Measurements from ENCODE around the gene RNF14.
A peak's percentile ranks its signal among the peaks of the same experiment; 100 is the strongest.

RNF14 gene

GRCh38 chr5:142012792-142013388 is 44.0 kb downstream of the RNF14 start, which contains the start of gene GNPDA1:
TSS of gene GNPDA1 (minus strand) at chr5:142013027. CDS start at chr5:142012035, 992 bp downstream.
- peak within 1 kb of the TSS; percentile 84 for H3K4me3 ChIP-seq (ENCODE audit: low read length)
- TF ChIP-seq, protein P1, sequence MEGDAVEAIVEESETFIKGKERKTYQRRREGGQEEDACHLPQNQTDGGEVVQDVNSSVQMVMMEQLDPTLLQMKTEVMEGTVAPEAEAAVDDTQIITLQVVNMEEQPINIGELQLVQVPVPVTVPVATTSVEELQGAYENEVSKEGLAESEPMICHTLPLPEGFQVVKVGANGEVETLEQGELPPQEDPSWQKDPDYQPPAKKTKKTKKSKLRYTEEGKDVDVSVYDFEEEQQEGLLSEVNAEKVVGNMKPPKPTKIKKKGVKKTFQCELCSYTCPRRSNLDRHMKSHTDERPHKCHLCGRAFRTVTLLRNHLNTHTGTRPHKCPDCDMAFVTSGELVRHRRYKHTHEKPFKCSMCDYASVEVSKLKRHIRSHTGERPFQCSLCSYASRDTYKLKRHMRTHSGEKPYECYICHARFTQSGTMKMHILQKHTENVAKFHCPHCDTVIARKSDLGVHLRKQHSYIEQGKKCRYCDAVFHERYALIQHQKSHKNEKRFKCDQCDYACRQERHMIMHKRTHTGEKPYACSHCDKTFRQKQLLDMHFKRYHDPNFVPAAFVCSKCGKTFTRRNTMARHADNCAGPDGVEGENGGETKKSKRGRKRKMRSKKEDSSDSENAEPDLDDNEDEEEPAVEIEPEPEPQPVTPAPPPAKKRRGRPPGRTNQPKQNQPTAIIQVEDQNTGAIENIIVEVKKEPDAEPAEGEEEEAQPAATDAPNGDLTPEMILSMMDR (IDR thresholded peaks at IDR 0.05; ENCODE audit: insufficient read depth, low read depth, low read length, missing control alignments), result no peak
- DNase-seq (ENCODE audit: low read depth), result peak; percentile 78

DNA sequence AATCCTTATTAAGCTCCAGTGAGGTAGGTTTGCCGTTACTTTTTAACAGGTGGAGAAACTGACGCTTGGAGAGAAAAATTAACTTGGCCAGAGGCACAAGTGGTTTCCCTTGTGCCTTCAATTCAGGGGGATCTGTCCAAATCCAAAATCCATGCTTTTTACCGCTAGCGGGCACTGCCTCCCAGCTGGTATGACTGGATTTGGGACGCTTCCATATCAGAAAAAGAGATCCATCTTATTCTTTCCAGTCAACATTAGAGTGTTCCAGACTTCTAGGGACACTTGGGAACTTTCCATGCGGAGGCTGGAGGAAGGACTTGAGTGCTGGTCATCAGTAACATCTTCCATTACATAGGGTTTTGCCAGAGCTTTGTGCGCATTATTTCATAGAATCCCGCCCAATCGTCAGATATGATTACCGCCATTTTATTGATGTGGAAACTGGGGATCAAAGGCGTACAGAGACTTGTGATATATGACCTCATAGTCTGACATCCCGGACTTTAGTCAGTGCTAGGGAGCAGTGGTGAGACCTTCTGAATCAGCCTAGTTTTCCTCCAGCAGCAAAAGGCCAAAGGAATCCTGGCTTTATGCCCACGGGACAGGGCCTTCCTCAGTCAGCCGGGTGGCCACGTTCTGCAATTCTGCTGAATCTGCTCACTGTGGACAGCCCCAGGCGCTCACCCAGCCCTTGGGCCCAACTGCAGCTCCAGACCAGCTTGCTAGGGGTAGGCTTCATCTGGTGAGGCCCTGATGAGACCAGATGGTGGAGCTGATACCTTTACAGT is 45.0 kb downstream of the RNF14 start:
- DNase-seq (ENCODE audit: low read depth), result peak; percentile 41
- TF ChIP-seq, protein P1 (IDR thresholded peaks at IDR 0.05; ENCODE audit: insufficient read depth, low read depth, low read length, missing control alignments), result no peak
- H3K4me3 ChIP-seq (ENCODE audit: low read length), result no peak overlapping the region

- TF ChIP-seq, protein P1 (IDR thresholded peaks at IDR 0.05; ENCODE audit: insufficient read depth, low read depth, low read length, missing control alignments), result peak; percentile 44
- no peak overlapping the region for H3K4me3 ChIP-seq (ENCODE audit: low read length)
- DNase-seq (ENCODE audit: low read depth), result peak; percentile 90
Measured at GRCh38 chr5:142014911-142015584, 46.1 kb downstream of the RNF14 start.

- TF ChIP-seq, protein P1 (IDR thresholded peaks at IDR 0.05; ENCODE audit: insufficient read depth, low read depth, low read length, missing control alignments), result no peak
- peak; percentile 65 for DNase-seq (ENCODE audit: low read depth)
- H3K4me3 ChIP-seq (ENCODE audit: low read length), result no peak overlapping the region
Measured at GRCh38 chr5:142015781-142016533, 47.1 kb downstream of the RNF14 start.

- no peak overlapping the region for H3K4me3 ChIP-seq (ENCODE audit: low read length)
- no peak for DNase-seq (ENCODE audit: low read depth)
- TF ChIP-seq, protein P1 (IDR thresholded peaks at IDR 0.05; ENCODE audit: insufficient read depth, low read depth, low read length, missing control alignments), result no peak
Measured at GRCh38 chr5:142016556-142016955, 47.7 kb downstream of the RNF14 start.

DNA sequence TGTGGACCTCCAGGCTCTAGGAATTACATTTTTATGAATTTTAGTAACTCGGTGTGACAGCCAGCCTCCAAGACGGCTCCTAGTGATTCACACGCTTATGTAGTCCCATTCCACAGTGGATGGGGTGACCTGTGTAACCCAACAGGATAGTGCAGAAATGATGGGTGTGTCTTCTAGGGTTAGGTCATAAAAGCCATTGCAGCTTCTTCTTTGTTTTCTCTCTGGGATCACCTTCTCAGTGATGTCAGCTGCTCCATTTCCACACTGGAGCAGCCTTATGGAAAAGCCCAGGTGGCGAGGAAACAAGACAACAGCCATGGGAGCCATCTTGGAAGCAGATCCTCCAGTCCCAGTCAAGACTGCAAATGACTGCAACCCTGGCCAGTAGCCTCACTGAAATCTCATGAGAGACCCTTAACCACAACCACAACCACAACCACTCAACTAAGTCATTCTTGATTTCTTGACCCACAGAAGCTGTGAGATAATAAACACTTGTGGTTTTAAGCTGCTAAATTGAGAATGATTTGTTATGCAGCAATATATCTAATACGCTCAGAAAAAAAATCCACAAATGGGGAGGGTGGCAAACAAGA is 49.0 kb downstream of the RNF14 start:
- DNase-seq (ENCODE audit: low read depth), result no peak
- H3K4me3 ChIP-seq (ENCODE audit: low read length), result no peak overlapping the region
- TF ChIP-seq, protein P1 (IDR thresholded peaks at IDR 0.05; ENCODE audit: insufficient read depth, low read depth, low read length, missing control alignments), result no peak

Measured in epithelial cell of esophagus (primary cell).